T-helper 1 cell (primary cell): ENCODE results near the gene FOS.
A peak's percentile ranks its signal among the peaks of the same experiment; 100 is the strongest.

ENCODE experiments used
- DNase-seq, 5 donors: peaks; one replicate each; pipeline ENCODE4 v3.0.0-alpha.2; 2012 to 2020

FOS gene

GRCh38 chr14:75277815-75278421 is 710 bp upstream of the FOS start:
- no peak for DNase-seq

- peak in 4 of 5 donors; percentile 29 to 61 (median 52) for DNase-seq
Observed at GRCh38 chr14:75279153-75279762, 630 bp downstream of the FOS start.

DNA sequence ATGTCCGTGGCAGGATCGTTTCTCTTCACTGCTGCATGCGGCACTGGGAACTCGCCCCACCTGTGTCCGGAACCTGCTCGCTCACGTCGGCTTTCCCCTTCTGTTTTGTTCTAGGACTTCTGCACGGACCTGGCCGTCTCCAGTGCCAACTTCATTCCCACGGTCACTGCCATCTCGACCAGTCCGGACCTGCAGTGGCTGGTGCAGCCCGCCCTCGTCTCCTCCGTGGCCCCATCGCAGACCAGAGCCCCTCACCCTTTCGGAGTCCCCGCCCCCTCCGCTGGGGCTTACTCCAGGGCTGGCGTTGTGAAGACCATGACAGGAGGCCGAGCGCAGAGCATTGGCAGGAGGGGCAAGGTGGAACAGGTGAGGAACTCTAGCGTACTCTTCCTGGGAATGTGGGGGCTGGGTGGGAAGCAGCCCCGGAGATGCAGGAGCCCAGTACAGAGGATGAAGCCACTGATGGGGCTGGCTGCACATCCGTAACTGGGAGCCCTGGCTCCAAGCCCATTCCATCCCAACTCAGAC is 1.2 kb downstream of the FOS start:
- peak in 2 of 5 donors; percentile 26 to 41 for DNase-seq

- peak in 1 of 5 donors; percentile 22 for DNase-seq
Observed at GRCh38 chr14:75280291-75280830, 1.7 kb downstream of the FOS start.

- DNase-seq = peak in 4 of 5 donors; percentile 47 to 74 (median 54)
Observed at GRCh38 chr14:75280831-75281653, 2.4 kb downstream of the FOS start.

GRCh38 chr14:75281654-75282019 is 3.0 kb downstream of the FOS start:
- no peak for DNase-seq

- DNase-seq = peak in 2 of 5 donors; percentile 43 to 50
Observed at GRCh38 chr14:75282170-75282554, 3.5 kb downstream of the FOS start.

- peak in 4 of 5 donors; percentile 56 to 66 (median 62) for DNase-seq
Observed at GRCh38 chr14:75282555-75283161, 4.0 kb downstream of the FOS start.

DNA sequence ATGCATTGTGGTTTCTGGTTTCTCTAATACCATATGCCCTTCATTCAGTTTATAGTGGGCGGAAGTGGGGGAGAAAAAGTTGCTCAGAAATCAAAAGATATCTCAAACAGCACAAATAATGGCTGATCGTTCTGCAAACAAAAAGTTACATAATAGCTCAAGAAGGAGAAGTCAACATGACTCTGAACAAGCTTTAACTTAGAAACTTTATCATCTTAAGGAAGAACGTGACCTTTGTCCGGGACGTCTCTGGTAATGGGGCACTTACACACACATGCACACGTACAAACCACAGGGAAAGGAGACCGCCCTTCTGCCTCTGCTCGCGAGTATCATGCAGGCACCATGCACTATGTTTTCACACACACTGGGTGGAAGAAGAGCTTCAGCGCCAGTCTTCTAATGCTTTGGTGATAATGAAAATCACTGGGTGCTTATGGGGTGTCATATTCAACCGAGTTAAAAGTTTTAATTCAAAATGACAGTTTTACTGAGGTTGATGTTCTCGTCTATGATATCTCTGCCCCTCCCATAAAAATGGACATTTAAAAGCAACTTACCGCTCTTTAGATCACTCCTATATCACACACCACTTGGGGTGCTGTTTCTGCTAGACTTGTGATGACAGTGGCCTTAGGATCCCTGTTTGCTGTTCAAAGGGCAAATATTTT is 4.7 kb downstream of the FOS start:
- DNase-seq = peak in 3 of 5 donors; percentile 36 to 46 (median 37)

- DNase-seq = peak in 1 of 5 donors; percentile 27
Observed at GRCh38 chr14:75283833-75284563, 5.4 kb downstream of the FOS start.

- DNase-seq = no peak
Observed at GRCh38 chr14:75285331-75285730, 6.7 kb downstream of the FOS start.

DNA sequence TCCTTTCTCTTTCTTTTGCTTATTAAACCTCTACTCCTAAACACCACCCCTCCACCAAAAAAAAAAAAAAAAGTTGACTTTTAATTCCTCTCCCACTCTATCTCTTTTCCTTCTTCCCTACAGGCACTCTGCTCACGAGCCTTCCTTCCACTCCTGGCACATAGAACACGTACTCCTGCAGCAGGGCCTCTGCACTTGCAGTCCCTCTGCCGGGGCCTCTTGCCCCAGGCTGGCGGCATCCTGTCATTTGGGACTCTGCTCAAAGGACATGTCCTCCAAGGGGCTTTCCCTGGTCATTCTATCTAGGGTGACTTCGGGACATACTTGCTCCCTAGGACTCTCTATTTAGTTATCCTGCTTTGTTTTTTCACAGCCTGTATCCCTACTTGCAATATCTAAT is 7.7 kb downstream of the FOS start:
- DNase-seq = no peak

GRCh38 chr14:75289840-75290388 is 11.3 kb downstream of the FOS start:
- DNase-seq = no peak

DNA sequence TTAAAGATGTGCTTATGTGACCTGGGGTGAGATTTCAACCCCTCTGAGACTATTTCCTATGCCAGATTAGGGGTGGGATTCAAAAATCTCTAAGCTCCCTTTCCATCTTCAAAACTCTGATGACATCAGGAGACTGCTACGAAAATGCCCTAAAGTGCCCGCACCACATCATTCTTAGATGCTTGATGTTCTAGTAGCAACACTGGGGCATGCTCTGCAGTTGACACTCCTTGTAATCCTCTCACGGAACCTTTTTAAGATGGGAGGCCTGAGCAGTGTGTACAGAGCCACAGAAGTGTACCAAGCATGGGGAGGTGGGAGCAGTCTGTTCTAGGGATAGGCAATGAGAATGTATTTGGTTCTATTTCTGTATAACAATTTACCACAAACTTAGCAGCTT is 12.2 kb downstream of the FOS start:
- DNase-seq = no peak

GRCh38 chr14:75291331-75291730 is 12.7 kb downstream of the FOS start:
- no peak for DNase-seq

DNA sequence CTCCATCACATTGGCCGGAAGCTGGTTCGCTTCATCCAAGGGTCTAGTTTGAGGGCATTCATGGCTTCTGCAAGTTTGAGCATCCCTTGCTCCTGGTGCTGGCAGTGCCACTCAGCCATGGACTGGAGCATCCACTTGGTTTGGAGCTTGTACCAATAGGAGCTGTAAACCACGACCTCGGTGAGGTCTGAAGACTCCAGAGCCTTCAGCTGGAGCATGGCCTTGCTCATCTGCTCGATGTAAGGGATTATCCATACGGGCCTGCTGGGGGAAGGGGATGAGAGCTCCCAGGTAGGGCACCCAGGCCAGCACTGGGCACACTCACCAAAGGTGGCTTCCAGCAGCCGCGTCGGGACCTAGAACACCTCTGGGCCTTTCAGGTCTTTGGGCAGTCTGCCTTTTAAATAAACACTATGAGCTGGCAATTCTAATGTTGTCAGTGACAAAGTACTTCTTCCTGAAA is 13.5 kb downstream of the FOS start:
- DNase-seq = no peak

DNA sequence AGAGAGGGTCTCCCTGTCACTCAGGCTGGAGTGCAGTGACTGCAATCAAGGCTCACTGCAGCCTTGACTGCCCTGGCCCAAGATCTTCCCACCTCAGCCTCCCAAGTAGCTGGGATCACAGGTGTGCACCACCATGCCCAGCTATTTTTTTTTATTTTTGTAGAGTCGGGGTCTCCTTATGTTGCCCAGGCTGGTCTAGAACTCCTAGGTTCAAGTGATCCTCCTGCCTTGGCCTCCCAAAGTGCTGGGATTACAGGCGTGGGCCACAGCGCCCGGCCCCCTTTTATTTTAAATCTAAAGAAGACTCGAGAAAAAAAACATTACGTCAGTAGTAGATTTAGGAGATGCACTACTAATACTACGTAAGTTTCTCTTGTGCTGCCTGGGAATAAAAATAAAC is 14.3 kb downstream of the FOS start:
- DNase-seq = no peak

- peak; percentile 89 to 96 (median 91) for DNase-seq
Observed at GRCh38 chr14:75293920-75294648, 15.5 kb downstream of the FOS start.

DNA sequence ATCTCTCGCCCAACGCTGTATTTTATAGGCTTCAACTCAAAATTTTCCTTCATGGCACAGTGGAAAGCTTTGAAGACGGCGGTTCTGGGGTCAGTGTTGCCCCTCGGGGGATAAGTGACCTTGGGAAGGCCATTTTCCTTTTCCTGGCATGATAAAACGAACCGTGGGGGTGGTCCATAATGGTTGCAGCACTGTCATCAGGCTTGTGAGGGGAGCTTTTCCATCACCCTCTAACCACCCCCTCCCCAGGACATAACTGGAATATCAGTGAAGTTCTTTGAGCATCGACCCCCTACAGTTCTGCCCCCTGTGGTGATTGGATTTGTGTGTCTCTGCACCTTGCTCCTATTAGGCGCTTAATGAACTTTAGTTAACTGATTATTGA is 16.0 kb downstream of the FOS start:
- DNase-seq = no peak

DNA sequence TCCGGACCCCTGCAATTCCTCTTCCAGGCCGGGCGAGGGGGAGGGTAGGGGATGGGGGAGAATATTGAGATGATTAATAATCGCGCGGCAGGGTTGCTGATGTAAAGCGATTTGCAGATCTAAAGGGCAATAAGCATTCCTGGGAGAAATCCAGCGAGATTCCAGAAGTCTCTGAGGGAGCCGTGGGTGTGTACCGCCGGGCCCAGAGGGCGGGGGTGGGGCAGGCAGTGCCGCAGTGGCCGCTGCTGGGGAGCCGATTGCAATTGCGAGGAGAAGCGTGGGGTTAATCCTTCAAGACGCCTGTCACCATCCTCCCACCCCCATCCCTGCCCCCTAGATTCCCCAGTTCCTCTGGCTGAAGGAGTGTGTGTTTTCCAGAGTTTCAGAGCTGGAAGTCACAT is 16.4 kb downstream of the FOS start:
- DNase-seq = no peak
